A673 (cell line): ENCODE results near the gene CUL2. TPM values are rescaled to one million over a fixed set of nuclear protein-coding genes. Genes with fewer than 3 reads are reported as not detected.

ENCODE experiments used
- BruUV-seq: library from RNA; stranded (reverse); fragments of 400-500 nt; replicated peaks from 2 replicates; lab custom pipeline; 2021; lab: Mats Ljungman, UMichigan
- CTCF ChIA-PET: fragments of 300-600 bp; sonication (Branson Sonifier 250); formaldehyde crosslinking; loops from one replicate; lab custom pipeline; 2022; ENCODE audit warnings: antibody characterized with exemption; lab: Charles Lee
- POLR2A ChIA-PET: fragments of 300-600 bp; sonication (Branson Sonifier 250); formaldehyde crosslinking; loops from one replicate; lab custom pipeline; 2022; ENCODE audit warnings: antibody characterized with exemption; ENCODE audit not compliant: low non-redundant PET; lab: Charles Lee
- DNase-seq: peaks from one replicate; pipeline ENCODE4 v3.0.0-alpha.2; 2015; ENCODE audit warnings: low spot score
- H3K27ac ChIP-seq: fragments of 200-600 bp; sonication (generic); 2 replicates; pipeline ENCODE4 v1.5.1; 2016; ENCODE audit warnings: mixed run types, low read depth, mild to moderate bottlenecking, mixed read lengths, antibody characterized with exemption, low read length; ENCODE audit not compliant: poor library complexity, severe bottlenecking
- H3K27me3 ChIP-seq: fragments of 200-600 bp; sonication (generic); replicated peaks from 2 replicates; pipeline ENCODE4 v1.6.1; 2017; ENCODE audit warnings: mixed run types, low read depth, mild to moderate bottlenecking, mixed read lengths, antibody characterized with exemption, low read length; ENCODE audit not compliant: insufficient read depth, poor library complexity
- H3K36me3 ChIP-seq: fragments of 200-600 bp; sonication (generic); 2 replicates; pipeline ENCODE4 v1.6.1; 2016; ENCODE audit warnings: mixed run types, mild to moderate bottlenecking, mixed read lengths, antibody characterized with exemption, low read length; ENCODE audit not compliant: insufficient read depth, poor library complexity, severe bottlenecking
- H3K4me1 ChIP-seq: fragments of 200-600 bp; sonication (generic); 2 replicates; pipeline ENCODE4 v1.6.1; 2017; ENCODE audit warnings: mixed run types, mild to moderate bottlenecking, mixed read lengths, antibody characterized with exemption, low read length; ENCODE audit not compliant: insufficient read depth, poor library complexity, severe bottlenecking
- H3K4me3 ChIP-seq: fragments of 200-600 bp; sonication (generic); 2 replicates; pipeline ENCODE4 v1.5.1; 2016; ENCODE audit warnings: low read depth, mixed run types, mild to moderate bottlenecking, mixed read lengths, low read length; ENCODE audit not compliant: poor library complexity, severe bottlenecking
- H3K9me3 ChIP-seq: fragments of 200-600 bp; sonication (generic); 2 replicates; pipeline ENCODE4 v1.6.1; 2016; ENCODE audit warnings: mixed run types, low read depth, mild to moderate bottlenecking, mixed read lengths, antibody characterized with exemption, low read length; ENCODE audit not compliant: poor library complexity, severe bottlenecking
- CTCF ChIP-seq: fragments of 300-800, 200-600 bp; sonication (generic); conservative IDR thresholded peaks from 2 replicates; pipeline ENCODE4 v1.5.1; 2017; ENCODE audit warnings: low read depth, mild to moderate bottlenecking, antibody characterized with exemption, low read length, moderate library complexity, mixed read lengths
- EZH2 ChIP-seq: fragments of 200-600 bp; sonication (generic); IDR thresholded peaks from 2 replicates; pipeline ENCODE4 v1.6.1; 2017; ENCODE audit warnings: borderline replicate concordance, low read depth, mild to moderate bottlenecking, mixed read lengths, antibody characterized with exemption, low read length; ENCODE audit not compliant: poor library complexity, severe bottlenecking
- intact Hi-C: fragments of 100-400 bp; cut with micrococcal nuclease; formaldehyde crosslinking; loops from one replicate; pipeline ENCODE4 v1.10.0; 2022; ENCODE audit not compliant: unreplicated experiment
- total RNA-seq: library from RNA; stranded (reverse); gene quantifications from 2 replicates; pipeline ENCODE4 v1.2.3, GENCODE V29; 2021

CUL2 gene
- total RNA-seq, 1 experiment from 2014 or later, result 45.2 TPM

GRCh38 chr10:35075228-35075627, 14.9 kb downstream of the CUL2 start:
- TF ChIP-seq CTCF (no peak), EZH2 (no peak)
- no peak for DNase-seq
- no peak overlapping the region for H3K4me3 ChIP-seq
- no peaks in the 10 kb centered on the region for H3K36me3 ChIP-seq
- intact Hi-C loops, result no loop called here
- no TSS peak for BruUV-seq
- POLR2A ChIA-PET, result no interaction called here
- H3K4me1 ChIP-seq, result no peaks in the 10 kb centered on the region
- H3K27me3 ChIP-seq, result no peaks in the 10 kb centered on the region
- CTCF ChIA-PET, result no interaction called here
- H3K9me3 ChIP-seq, result no peaks in the 10 kb centered on the region
- no peak overlapping the region for H3K27ac ChIP-seq

- H3K27ac ChIP-seq, result no peak overlapping the region
- H3K36me3 ChIP-seq, result peaks cover 1% of the 10 kb centered on the region
- TF ChIP-seq CTCF (no peak), EZH2 (no peak)
- no peak for DNase-seq
- intact Hi-C loops, result no loop called here
- POLR2A ChIA-PET, result no interaction called here
- no peaks in the 10 kb centered on the region for H3K4me1 ChIP-seq
- BruUV-seq, result no TSS peak
- CTCF ChIA-PET, result no interaction called here
- no peak overlapping the region for H3K4me3 ChIP-seq
- no peaks in the 10 kb centered on the region for H3K27me3 ChIP-seq
- H3K9me3 ChIP-seq, result no peaks in the 10 kb centered on the region
Measured at GRCh38 chr10:35074266-35074665, 15.9 kb downstream of the CUL2 start.

- Histone ChIP-seq H3K27me3 (no peaks in the 10 kb centered on the region), H3K36me3 (peaks cover 4% of the 10 kb centered on the region), H3K9me3 (no peaks in the 10 kb centered on the region), H3K4me1 (no peaks in the 10 kb centered on the region), H3K4me3 (no peak overlapping the region), H3K27ac (no peak overlapping the region)
- intact Hi-C loops, result no loop called here
- ChIA-PET CTCF (no interaction called here), POLR2A (no interaction called here)
- DNase-seq, result no peak
- BruUV-seq, result no TSS peak
- TF ChIP-seq EZH2, result no peak
- TF ChIP-seq CTCF, result no peak
Measured at GRCh38 chr10:35070521-35070920, 19.6 kb downstream of the CUL2 start.
